NCI-H2029 (cell line): ENCODE measurements around the gene APC.
"Not testable (repeated sequence)": the region's sequence is repeated elsewhere in the genome, so short reads cannot be mapped to it uniquely, and the experiment has no call there.

Experiments
- DNase-seq: peaks from one replicate; lab custom pipeline; 2025; lab: John Stamatoyannopoulos, UW

The APC gene

GRCh38 chr5:112857866-112858265 lies 120.2 kb downstream of the APC start:
- DNase-seq: no peak

GRCh38 chr5:112860571-112860928 lies 122.9 kb downstream of the APC start:
- not testable (repeated sequence) for DNase-seq

- peak; percentile 97 for DNase-seq
Observed at GRCh38 chr5:112860929-112861637, 123.4 kb downstream of the APC start, which contains the start of gene SRP19. Gene SRP19 (plus strand): TSS chr5:112861287. CDS start chr5:112861377, 90 bp downstream.

GRCh38 chr5:112861638-112861985 lies 123.9 kb downstream of the APC start:
- no peak for DNase-seq

GRCh38 chr5:112862085-112862484 lies 124.4 kb downstream of the APC start:
- DNase-seq: no peak

GRCh38 chr5:112863549-112863948 lies 125.9 kb downstream of the APC start:
- no peak for DNase-seq

- no peak for DNase-seq
Observed at GRCh38 chr5:112865128-112865527, 127.4 kb downstream of the APC start.

GRCh38 chr5:112866739-112867138 lies 129.1 kb downstream of the APC start:
- no peak for DNase-seq

- no peak for DNase-seq
Observed at GRCh38 chr5:112867411-112867810, 129.7 kb downstream of the APC start.

- DNase-seq: no peak
Observed at GRCh38 chr5:112869948-112870347, 132.3 kb downstream of the APC start.

- DNase-seq: no peak
Observed at GRCh38 chr5:112870966-112871365, 133.3 kb downstream of the APC start.

GRCh38 chr5:112876362-112876761 lies 138.7 kb downstream of the APC start:
- DNase-seq: no peak

GRCh38 chr5:112878101-112878500 lies 140.4 kb downstream of the APC start:
- DNase-seq: no peak

- no peak for DNase-seq
Observed at GRCh38 chr5:112878760-112879159, 141.1 kb downstream of the APC start.

- DNase-seq: no peak
Observed at GRCh38 chr5:112880219-112880964, 142.7 kb downstream of the APC start.

- no peak for DNase-seq
Observed at GRCh38 chr5:112883192-112883591, 145.5 kb downstream of the APC start.

- DNase-seq: no peak
Observed at GRCh38 chr5:112885001-112885400, 147.3 kb downstream of the APC start.

- DNase-seq: no peak
Observed at GRCh38 chr5:112886975-112887374, 149.3 kb downstream of the APC start.

GRCh38 chr5:112892066-112892465 lies 154.4 kb downstream of the APC start:
- not testable (repeated sequence) for DNase-seq

GRCh38 chr5:112892776-112893175 lies 155.1 kb downstream of the APC start:
- no peak for DNase-seq

- DNase-seq: no peak
Observed at GRCh38 chr5:112895682-112896081, 158.0 kb downstream of the APC start.
